Esophagus muscularis mucosa (tissue), 4 donors: Measurements from ENCODE around the gene SH3BP5. TPM values are rescaled to one million over a fixed set of nuclear protein-coding genes. Genes with fewer than 3 reads are reported as not detected.
"Not testable (repeated sequence)": the region's sequence is repeated elsewhere in the genome, so short reads cannot be mapped to it uniquely, and the experiment has no call there.

Experiments
- DNase-seq: peaks from one replicate; pipeline ENCODE4 v3.0.0-alpha.2; 2017; ENCODE audit errors: extremely low spot score
- H3K27ac ChIP-seq, 4 donors: fragments of 200-600 bp; sonication (generic); replicated peaks in 1 of 4; 1 replicate in 3 of 4; 2 replicates in 1 of 4; pipeline ENCODE4 v1.5.1; 2016 to 2019; ENCODE audit warnings: mild to moderate bottlenecking in 1 of 4
- H3K27me3 ChIP-seq, 4 donors: fragments of 200-600 bp; sonication (generic); one replicate each; pipeline versions ENCODE4 v1.5.1 to v1.6.0; 2016 to 2019
- H3K36me3 ChIP-seq, 4 donors: fragments of 200-600 bp; sonication (generic); one replicate each; pipeline ENCODE4 v1.5.1; 2016 to 2019
- H3K4me1 ChIP-seq, 4 donors: fragments of 200-600 bp; sonication (generic); one replicate each; pipeline ENCODE4 v1.5.1; 2016 to 2019
- H3K4me3 ChIP-seq, 4 donors: fragments of 200-600 bp; sonication (generic); 1 replicate in 2 of 4; 2 replicates in 2 of 4; pipeline ENCODE4 v1.5.1; 2016 to 2019; ENCODE audit warnings: mild to moderate bottlenecking in 4 of 4, moderate library complexity in 1 of 4
- H3K9me3 ChIP-seq, 4 donors: fragments of 200-600 bp; sonication (generic); 1 replicate in 3 of 4; 2 replicates in 1 of 4; pipeline ENCODE4 v1.5.1; 2016 to 2019
- EP300 ChIP-seq: sonication (generic); formaldehyde crosslinking; IDR thresholded peaks from one replicate; pipeline ENCODE4 v1.6.1; 2017; ENCODE audit warnings: antibody characterized with exemption
- POLR2A ChIP-seq: fragments of 450-650 bp; IDR thresholded peaks from one replicate; pipeline ENCODE4 v1.6.1; 2017; ENCODE audit warnings: antibody characterized with exemption, moderate library complexity, mild to moderate bottlenecking, low read depth
- POLR2AphosphoS5 ChIP-seq, 2 donors: sonication (generic); formaldehyde crosslinking; IDR thresholded peaks; one replicate each; pipeline ENCODE4 v1.6.1; 2017; ENCODE audit warnings: antibody characterized with exemption in 2 of 2
- WGBS: methylation state at CpG from one replicate; pipeline ENCODE4 v1.1.5; 2018; 5-methylcytosine and 5-hydroxymethylcytosine counted together
- intact Hi-C: fragments of 100-400 bp; cut with DNase I; formaldehyde crosslinking; loops from one replicate; pipeline ENCODE4 v1.15.1; 2023
- total RNA-seq, 4 donors: library from RNA; depleted of rRNA; stranded (reverse); fragments of >200 nt; gene quantifications; one replicate each; pipeline versions ENCODE4 v1.1.0 to v1.2.1, GENCODE V29; 2016
- TF ChIP-seq, protein P1 (sequence below), 3 experiments: fragments of 200-600 bp in 2 of 3; fragments of 450-650 bp in 1 of 3; sonication (generic) in 2 of 3; IDR thresholded peaks; one replicate each; pipeline ENCODE4 v1.5.1; 2017 to 2019; ENCODE audit warnings: antibody characterized with exemption in 3 of 3, mild to moderate bottlenecking in 2 of 3, moderate library complexity in 1 of 3

The SH3BP5 gene
- total RNA-seq, 4 donors from 2014 or later, result 26.2 to 56.5 (median 38.2) TPM

DNA sequence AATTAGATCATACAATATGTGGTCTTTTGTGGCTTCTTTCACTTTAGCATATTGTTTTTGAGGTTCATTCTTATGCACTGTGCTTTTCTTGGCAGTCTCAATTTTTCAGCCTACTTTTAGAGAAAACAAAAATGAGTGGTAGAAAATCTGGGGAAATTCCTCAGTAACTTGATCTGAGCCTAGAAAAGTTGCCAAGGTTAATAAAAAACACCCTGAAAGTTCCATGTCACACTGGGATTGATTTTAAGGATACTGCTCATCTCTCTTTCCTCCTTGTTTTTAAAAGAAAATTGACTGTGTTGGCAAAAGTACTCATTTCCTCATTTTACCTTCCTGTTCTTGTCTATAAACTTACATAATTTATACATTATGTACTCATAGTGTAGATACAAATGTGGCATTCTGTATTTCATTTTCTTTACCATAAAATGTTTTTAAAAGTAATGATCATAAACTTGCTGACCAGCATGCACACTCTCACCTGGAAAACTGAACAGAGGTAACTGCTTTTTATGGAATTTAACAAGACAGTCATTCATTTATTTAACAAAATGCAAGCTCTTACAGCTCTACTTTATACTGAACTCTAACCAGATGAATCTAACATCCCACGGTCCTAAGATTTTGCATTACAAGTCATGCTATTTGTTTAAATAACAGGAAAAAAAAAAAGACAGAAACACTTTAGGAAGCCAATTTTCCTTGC is 28.6 kb upstream of the SH3BP5 start:
- Histone ChIP-seq H3K27me3 (no peaks in the 10 kb centered on the region), H3K9me3 (no peaks in the 10 kb centered on the region), H3K4me1 (peaks cover 0 to 10% (median 7%) of the 10 kb centered on the region in 4 donors), H3K36me3 (no peaks in the 10 kb centered on the region), H3K27ac (no peak overlapping the region), H3K4me3 (no peak overlapping the region)
- intact Hi-C loops, result no loop called here
- TF ChIP-seq, protein P1, sequence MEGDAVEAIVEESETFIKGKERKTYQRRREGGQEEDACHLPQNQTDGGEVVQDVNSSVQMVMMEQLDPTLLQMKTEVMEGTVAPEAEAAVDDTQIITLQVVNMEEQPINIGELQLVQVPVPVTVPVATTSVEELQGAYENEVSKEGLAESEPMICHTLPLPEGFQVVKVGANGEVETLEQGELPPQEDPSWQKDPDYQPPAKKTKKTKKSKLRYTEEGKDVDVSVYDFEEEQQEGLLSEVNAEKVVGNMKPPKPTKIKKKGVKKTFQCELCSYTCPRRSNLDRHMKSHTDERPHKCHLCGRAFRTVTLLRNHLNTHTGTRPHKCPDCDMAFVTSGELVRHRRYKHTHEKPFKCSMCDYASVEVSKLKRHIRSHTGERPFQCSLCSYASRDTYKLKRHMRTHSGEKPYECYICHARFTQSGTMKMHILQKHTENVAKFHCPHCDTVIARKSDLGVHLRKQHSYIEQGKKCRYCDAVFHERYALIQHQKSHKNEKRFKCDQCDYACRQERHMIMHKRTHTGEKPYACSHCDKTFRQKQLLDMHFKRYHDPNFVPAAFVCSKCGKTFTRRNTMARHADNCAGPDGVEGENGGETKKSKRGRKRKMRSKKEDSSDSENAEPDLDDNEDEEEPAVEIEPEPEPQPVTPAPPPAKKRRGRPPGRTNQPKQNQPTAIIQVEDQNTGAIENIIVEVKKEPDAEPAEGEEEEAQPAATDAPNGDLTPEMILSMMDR (IDR thresholded peaks at IDR 0.05), result no peak
- TF ChIP-seq EP300, result no peak
- no peak for TF ChIP-seq POLR2A
- no peak for TF ChIP-seq POLR2AphosphoS5 (IDR thresholded peaks at IDR 0.05)
- no peak for DNase-seq
- 43% methylated on average over 1 of the region's 1 CpG for WGBS

- DNase-seq, result no peak
- intact Hi-C loops, result no loop called here
- H3K4me1 ChIP-seq, result peaks cover 0 to 10% (median 7%) of the 10 kb centered on the region in 4 donors
- 79% methylated on average over 6 of the region's 6 CpGs for WGBS
- H3K27me3 ChIP-seq, result no peaks in the 10 kb centered on the region
- H3K4me3 ChIP-seq, result no peak overlapping the region
- TF ChIP-seq, protein P1 (IDR thresholded peaks at IDR 0.05), result no peak
- no peak for TF ChIP-seq EP300
- TF ChIP-seq POLR2AphosphoS5 (IDR thresholded peaks at IDR 0.05), result no peak
- no peak for TF ChIP-seq POLR2A
- no peaks in the 10 kb centered on the region for H3K36me3 ChIP-seq
- no peaks in the 10 kb centered on the region for H3K9me3 ChIP-seq
- no peak overlapping the region for H3K27ac ChIP-seq
Measured at GRCh38 chr3:15359677-15360397, 27.5 kb upstream of the SH3BP5 start.

GRCh38 chr3:15356651-15357061 is 24.3 kb upstream of the SH3BP5 start:
- H3K27me3 ChIP-seq, H3K4me3 ChIP-seq, H3K4me1 ChIP-seq, H3K27ac ChIP-seq, H3K36me3 ChIP-seq, intact Hi-C loops, DNase-seq, H3K9me3 ChIP-seq: not testable (repeated sequence)
- 67% methylated on average over 5 of the region's 5 CpGs for WGBS

DNA sequence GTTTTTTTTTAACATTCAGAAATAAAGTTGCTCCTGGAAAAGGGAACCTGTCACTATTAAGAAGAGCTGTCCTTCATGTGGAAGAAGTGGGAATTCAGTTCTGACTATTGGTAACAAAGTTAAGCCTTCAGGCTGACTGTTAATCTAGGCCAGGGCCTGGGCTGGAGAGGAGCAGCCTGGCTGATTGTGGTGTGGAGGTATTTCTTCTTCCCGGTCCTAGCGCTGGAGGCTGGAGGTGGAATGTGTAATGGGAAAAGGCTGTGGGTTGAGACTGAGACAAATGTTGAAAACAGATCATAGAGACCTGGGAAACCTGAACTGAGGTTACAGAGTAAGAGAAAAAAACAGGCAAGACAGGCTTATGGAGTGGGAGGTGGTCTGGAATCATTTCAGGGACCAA is 23.8 kb upstream of the SH3BP5 start:
- Histone ChIP-seq H3K27me3 (no peaks in the 10 kb centered on the region), H3K36me3 (no peaks in the 10 kb centered on the region), H3K27ac (no peak overlapping the region), H3K4me1 (peaks cover 0 to 2% (median under 1%) of the 10 kb centered on the region in 4 donors), H3K9me3 (peaks cover 0 to 8% (median 3%) of the 10 kb centered on the region in 4 donors), H3K4me3 (no peak overlapping the region)
- TF ChIP-seq EP300 (no peak), POLR2A (no peak), POLR2AphosphoS5 (IDR thresholded peaks at IDR 0.05) (no peak)
- TF ChIP-seq, protein P1 (IDR thresholded peaks at IDR 0.05), result no peak
- intact Hi-C loops, result no loop called here
- DNase-seq, result no peak
- 81% methylated on average over 2 of the region's 2 CpGs for WGBS

GRCh38 chr3:15355086-15355485 is 22.7 kb upstream of the SH3BP5 start:
- WGBS, result 71% methylated on average over 1 of the region's 1 CpG
- DNase-seq, result no peak
- TF ChIP-seq POLR2A (no peak), POLR2AphosphoS5 (IDR thresholded peaks at IDR 0.05) (no peak), EP300 (no peak)
- TF ChIP-seq, protein P1 (IDR thresholded peaks at IDR 0.05), result no peak
- no peaks in the 10 kb centered on the region for H3K36me3 ChIP-seq
- no peaks in the 10 kb centered on the region for H3K27me3 ChIP-seq
- no peak overlapping the region for H3K4me3 ChIP-seq
- no peak overlapping the region for H3K27ac ChIP-seq
- H3K9me3 ChIP-seq, result peaks cover 0 to 9% (median 4%) of the 10 kb centered on the region in 4 donors
- intact Hi-C loops, result no loop called here
- H3K4me1 ChIP-seq, result no peaks in the 10 kb centered on the region
